H9 (cell line): ENCODE results near the gene RASA4B. TPM values are rescaled to one million over a fixed set of nuclear protein-coding genes. Genes with fewer than 3 reads are reported as not detected.
"Not testable (repeated sequence)": the region's sequence is repeated elsewhere in the genome, so short reads cannot be mapped to it uniquely, and the experiment has no call there.

ENCODE experiments used
- DNase-seq: peaks from one replicate; pipeline ENCODE4 v3.0.0-alpha.2; 2017
- H2AFZ ChIP-seq: one replicate; pipeline ENCODE4 v1.6.1; 2013; ENCODE audit warnings: mild to moderate bottlenecking, low read length, control low read depth, moderate library complexity
- H2AK5ac ChIP-seq: 2 replicates; pipeline ENCODE4 v1.6.1; 2013; ENCODE audit warnings: low read length, control low read depth, mixed read lengths; ENCODE audit not compliant: insufficient read length
- H2BK120ac ChIP-seq: one replicate; pipeline ENCODE4 v1.6.1; 2013; ENCODE audit warnings: low read depth, mild to moderate bottlenecking, low read length, control low read depth, inconsistent platforms; ENCODE audit not compliant: poor library complexity, severe bottlenecking
- H2BK12ac ChIP-seq: 2 replicates; pipeline ENCODE4 v1.6.1; 2013; ENCODE audit warnings: low read length, control low read depth, mixed read lengths, low read depth; ENCODE audit not compliant: insufficient read length
- H2BK15ac ChIP-seq: 2 replicates; pipeline ENCODE4 v1.6.1; 2013; ENCODE audit warnings: low read depth, low read length, control low read depth
- H2BK20ac ChIP-seq: one replicate; pipeline ENCODE4 v1.6.1; 2013; ENCODE audit warnings: low read depth, mild to moderate bottlenecking, low read length, control low read depth, inconsistent platforms; ENCODE audit not compliant: poor library complexity, severe bottlenecking
- H2BK5ac ChIP-seq: 2 replicates; pipeline ENCODE4 v1.6.1; 2013; ENCODE audit warnings: low read length, control low read depth, mixed read lengths; ENCODE audit not compliant: insufficient read length
- H3K14ac ChIP-seq: 2 replicates; pipeline ENCODE4 v1.6.1; 2013; ENCODE audit warnings: low read length, control low read depth; ENCODE audit not compliant: insufficient read depth
- H3K18ac ChIP-seq: 2 replicates; pipeline ENCODE4 v1.6.1; 2013; ENCODE audit warnings: low read depth, mild to moderate bottlenecking, mixed read lengths, low read length, control low read depth; ENCODE audit not compliant: insufficient read length
- H3K23ac ChIP-seq: 2 replicates; pipeline ENCODE4 v1.6.1; 2013; ENCODE audit warnings: low read length, control low read depth, mixed read lengths, low read depth; ENCODE audit not compliant: insufficient read length
- H3K23me2 ChIP-seq: 2 replicates; pipeline ENCODE4 v1.6.1; 2013; ENCODE audit warnings: low read depth, mild to moderate bottlenecking, mixed read lengths, low read length, control low read depth; ENCODE audit not compliant: insufficient read length, poor library complexity, severe bottlenecking
- H3K27ac ChIP-seq: 2 replicates; pipeline ENCODE4 v1.5.1; 2013; ENCODE audit warnings: low read length, control low read depth, mixed read lengths, low read depth; ENCODE audit not compliant: insufficient read length
- H3K27me3 ChIP-seq: 2 replicates; pipeline ENCODE4 v1.6.1; 2013; ENCODE audit warnings: low read length, control low read depth, inconsistent platforms; ENCODE audit not compliant: insufficient read depth
- H3K4ac ChIP-seq: 2 replicates; pipeline ENCODE4 v1.6.1; 2013; ENCODE audit warnings: low read depth, mild to moderate bottlenecking, control low read depth, inconsistent platforms, low read length, moderate library complexity
- H3K4me1 ChIP-seq: 2 replicates; pipeline ENCODE4 v1.6.1; 2013; ENCODE audit warnings: low read length, control low read depth, inconsistent platforms; ENCODE audit not compliant: insufficient read depth
- H3K4me2 ChIP-seq: 2 replicates; pipeline ENCODE4 v1.6.1; 2013; ENCODE audit warnings: low read length, control low read depth, mixed read lengths; ENCODE audit not compliant: insufficient read length, insufficient read depth
- H3K56ac ChIP-seq: 2 replicates; pipeline ENCODE4 v1.6.1; 2013; ENCODE audit warnings: low read depth, mild to moderate bottlenecking, mixed read lengths, low read length, control low read depth; ENCODE audit not compliant: insufficient read length
- H3K79me1 ChIP-seq: 2 replicates; pipeline ENCODE4 v1.6.1; 2013; ENCODE audit warnings: low read depth, mild to moderate bottlenecking, moderate library complexity, low read length, control low read depth, inconsistent platforms; ENCODE audit not compliant: insufficient read depth, poor library complexity, severe bottlenecking
- H3K79me2 ChIP-seq: 2 replicates; pipeline ENCODE4 v1.6.1; 2013; ENCODE audit warnings: low read length, control low read depth, inconsistent platforms; ENCODE audit not compliant: insufficient read depth
- H3K9ac ChIP-seq: 2 replicates; pipeline ENCODE4 v1.6.1; 2013; ENCODE audit warnings: low read length, control low read depth, mixed read lengths; ENCODE audit not compliant: insufficient read length; ENCODE audit errors: extremely low read depth
- H3K9me3 ChIP-seq: one replicate; pipeline ENCODE4 v1.6.1; 2013; ENCODE audit warnings: low read depth, low read length, inconsistent platforms; ENCODE audit not compliant: control insufficient read depth
- H3T11ph ChIP-seq: one replicate; pipeline ENCODE4 v1.6.1; 2013; ENCODE audit warnings: mild to moderate bottlenecking, low read length, control low read depth, inconsistent platforms
- H4K20me1 ChIP-seq: one replicate; pipeline ENCODE4 v1.6.1; 2013; ENCODE audit not compliant: control insufficient read depth, insufficient read length, insufficient read depth
- H4K5ac ChIP-seq: 2 replicates; pipeline ENCODE4 v1.6.1; 2013; ENCODE audit warnings: low read depth, mild to moderate bottlenecking, mixed read lengths, low read length, control low read depth; ENCODE audit not compliant: insufficient read length
- H4K8ac ChIP-seq: replicated peaks from 2 replicates; pipeline ENCODE4 v1.6.1; 2013; ENCODE audit warnings: low read length, control low read depth, mixed read lengths, low read depth; ENCODE audit not compliant: insufficient read length
- H4K91ac ChIP-seq: 2 replicates; pipeline ENCODE4 v1.6.1; 2013; ENCODE audit warnings: low read depth, mild to moderate bottlenecking, moderate library complexity, mixed read lengths, low read length, control low read depth; ENCODE audit not compliant: insufficient read length
- H3K27ac Mint-ChIP-seq, 3 experiments: 2 replicates in 2 of 3; 3 replicates in 1 of 3; pipeline ENCODE4 v1.8.0; 2020 to 2021; ENCODE audit warnings: mixed read lengths in 3 of 3, mild to moderate bottlenecking in 1 of 3, moderate library complexity in 1 of 3
- H3K27me3 Mint-ChIP-seq: 2 replicates; pipeline ENCODE4 v1.8.0; 2021; ENCODE audit warnings: low read depth, mild to moderate bottlenecking, moderate library complexity, mixed read lengths
- H3K36me3 Mint-ChIP-seq, 3 experiments: 2 replicates in 2 of 3; 3 replicates in 1 of 3; pipeline ENCODE4 v1.8.0; 2020 to 2021; ENCODE audit warnings: low read depth in 3 of 3, mixed read lengths in 3 of 3; ENCODE audit not compliant: insufficient read depth in 1 of 3
- H3K4me1 Mint-ChIP-seq, 2 experiments: 2 replicates each; pipeline ENCODE4 v1.8.0; 2020; ENCODE audit warnings: mixed read lengths in 2 of 2
- H3K4me3 Mint-ChIP-seq, 2 experiments: 2 replicates in 1 of 2; 3 replicates in 1 of 2; pipeline ENCODE4 v1.8.0; 2020 to 2021; ENCODE audit warnings: mild to moderate bottlenecking in 2 of 2, mixed read lengths in 2 of 2, moderate library complexity in 1 of 2
- H3K9me3 Mint-ChIP-seq, 2 experiments: 2 replicates in 1 of 2; 3 replicates in 1 of 2; pipeline ENCODE4 v1.8.0; 2020; ENCODE audit warnings: mild to moderate bottlenecking in 2 of 2, mixed read lengths in 2 of 2, moderate library complexity in 1 of 2
- WGBS: extraction: QIAGEN DNeasy Blood & Tissue Kit; methylation state at CpG from one replicate; pipeline ENCODE4 v1.1.7; 2013; ENCODE audit warnings: missing lambda C conversion rate, low lambda C conversion rate, mixed read lengths; ENCODE audit not compliant: insufficient read length; ENCODE audit errors: extremely low coverage; 5-methylcytosine and 5-hydroxymethylcytosine counted together
- total RNA-seq: library from RNA; stranded (reverse); gene quantifications from 2 replicates; pipeline ENCODE4 v1.2.1, GENCODE V29; 2021

The RASA4B gene
- total RNA-seq, 1 experiment from 2014 or later: 3.7 TPM

DNA sequence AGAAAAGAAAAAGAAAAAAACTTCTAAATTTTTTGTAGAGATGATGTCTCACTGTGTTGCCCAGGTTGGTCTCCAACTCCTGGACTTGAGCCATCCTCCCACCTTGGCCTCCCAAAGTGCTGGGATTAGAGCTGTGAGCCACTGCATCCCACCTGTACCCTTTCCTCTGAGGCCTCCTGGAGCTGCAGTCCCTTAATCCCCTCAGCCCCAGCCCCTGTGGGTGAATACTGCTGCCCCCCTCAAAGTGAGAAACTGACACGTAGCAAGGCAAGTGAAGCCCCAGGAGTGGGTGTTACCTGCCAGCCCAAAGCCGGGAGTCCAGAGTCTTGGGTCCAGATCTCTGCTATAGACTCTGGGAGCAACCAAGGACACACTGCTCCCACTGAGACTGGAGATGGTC is 7.2 kb upstream of the RASA4B start:
- not testable (repeated sequence) for H3K9me3 Mint-ChIP-seq, H3K27me3 Mint-ChIP-seq, H3K56ac ChIP-seq, H3K18ac ChIP-seq, H2BK12ac ChIP-seq, H3K23ac ChIP-seq, H3K4ac ChIP-seq, H2AFZ ChIP-seq, H2AK5ac ChIP-seq, H3K79me2 ChIP-seq, H3K36me3 Mint-ChIP-seq, H4K8ac ChIP-seq, H4K91ac ChIP-seq, H3K27me3 ChIP-seq, H2BK120ac ChIP-seq, H4K5ac ChIP-seq, H3K23me2 ChIP-seq, H2BK15ac ChIP-seq, H3K27ac Mint-ChIP-seq, H3K4me3 Mint-ChIP-seq, H3K79me1 ChIP-seq, H2BK5ac ChIP-seq, H3K9ac ChIP-seq, H3T11ph ChIP-seq, DNase-seq, H3K9me3 ChIP-seq, H3K4me1 Mint-ChIP-seq, H3K4me2 ChIP-seq, H2BK20ac ChIP-seq, H4K20me1 ChIP-seq, H3K14ac ChIP-seq, H3K4me1 ChIP-seq, H3K27ac ChIP-seq
- no CpG with 5 or more reads among the region's 2 CpGs for WGBS

DNA sequence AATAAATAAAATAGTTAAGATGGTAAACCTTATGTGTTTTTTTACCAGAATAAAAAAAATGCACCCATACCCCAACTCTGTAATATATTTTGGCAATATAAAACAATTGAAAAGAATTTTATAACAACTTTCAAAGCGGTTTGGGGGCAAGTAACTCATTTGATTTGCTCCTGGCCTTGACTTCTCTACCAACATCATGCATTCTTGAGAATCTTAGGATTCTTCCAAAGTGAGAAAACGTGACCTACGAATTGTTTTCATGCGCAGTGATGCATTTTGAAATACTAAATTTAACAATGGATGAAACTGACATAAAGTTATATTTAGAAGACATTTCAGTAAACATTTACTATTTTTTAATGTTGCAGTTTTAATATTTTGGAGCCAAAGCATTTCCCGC is 3.2 kb upstream of the RASA4B start:
- not testable (repeated sequence) for H3K23me2 ChIP-seq, H3K4me2 ChIP-seq, H2BK12ac ChIP-seq, H3K9me3 ChIP-seq, H3K18ac ChIP-seq, DNase-seq, H3K23ac ChIP-seq, H3K27ac Mint-ChIP-seq, H3K14ac ChIP-seq, H3K79me1 ChIP-seq, H3K9me3 Mint-ChIP-seq, H3K27ac ChIP-seq, H3T11ph ChIP-seq, H3K4me1 Mint-ChIP-seq, H3K36me3 Mint-ChIP-seq, H3K27me3 ChIP-seq, H2AK5ac ChIP-seq, H2AFZ ChIP-seq, H4K5ac ChIP-seq, H3K56ac ChIP-seq, H3K27me3 Mint-ChIP-seq, H3K4me1 ChIP-seq, H3K4me3 Mint-ChIP-seq, H3K4ac ChIP-seq, H2BK20ac ChIP-seq, H2BK15ac ChIP-seq, H4K91ac ChIP-seq, H3K79me2 ChIP-seq, H2BK5ac ChIP-seq, H4K8ac ChIP-seq, H3K9ac ChIP-seq, H2BK120ac ChIP-seq, H4K20me1 ChIP-seq
- no CpG with 5 or more reads among the region's 5 CpGs for WGBS
